GM21786 (cell line): ENCODE results near the gene MTERF4.

Source experiments
- ATAC-seq: cut with Tn5 transposase; IDR thresholded peaks from one replicate; pipeline ENCODE4 v1.9.1; 2021; ENCODE audit not compliant: unreplicated experiment

Gene MTERF4

DNA sequence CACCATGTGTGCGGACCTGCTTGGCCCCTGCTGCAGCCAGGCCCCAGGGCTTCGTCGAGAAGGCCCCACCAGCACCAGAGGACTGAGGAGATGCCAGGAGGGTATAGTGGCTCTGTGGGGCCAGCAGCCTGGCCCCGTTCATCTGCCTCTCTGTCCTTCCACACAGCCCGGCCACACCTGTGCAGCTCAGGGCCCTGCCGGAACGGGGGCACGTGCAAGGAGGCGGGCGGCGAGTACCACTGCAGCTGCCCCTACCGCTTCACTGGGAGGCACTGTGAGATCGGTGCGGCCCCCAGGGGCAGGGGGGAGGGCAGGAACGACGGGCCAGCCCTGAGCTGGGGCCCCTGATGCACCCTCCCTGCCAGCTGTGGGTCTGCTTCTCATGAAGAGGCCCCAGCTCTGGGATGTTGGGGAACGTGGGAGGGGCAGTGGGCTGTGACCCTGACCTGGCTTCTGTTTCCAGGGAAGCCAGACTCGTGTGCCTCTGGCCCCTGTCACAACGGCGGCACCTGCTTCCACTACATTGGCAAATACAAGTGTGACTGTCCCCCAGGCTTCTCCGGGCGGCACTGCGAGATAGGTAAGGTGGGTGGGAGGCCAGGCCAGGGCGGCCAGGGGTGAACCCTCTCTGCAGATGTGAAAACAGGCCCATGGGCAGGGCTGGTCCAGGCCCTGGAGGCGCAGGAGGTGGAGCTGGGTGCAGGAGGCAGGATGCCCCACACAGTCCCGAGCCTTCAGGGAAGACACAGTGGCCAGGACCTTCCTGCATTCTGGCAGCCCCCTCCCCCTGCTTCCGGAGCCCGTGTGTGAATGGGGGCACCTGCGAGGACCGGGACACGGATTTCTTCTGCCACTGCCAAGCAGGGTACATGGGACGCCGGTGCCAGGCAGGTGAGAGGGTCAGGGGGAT, 50.3 kb downstream of the MTERF4 start:
- no peak for ATAC-seq

DNA sequence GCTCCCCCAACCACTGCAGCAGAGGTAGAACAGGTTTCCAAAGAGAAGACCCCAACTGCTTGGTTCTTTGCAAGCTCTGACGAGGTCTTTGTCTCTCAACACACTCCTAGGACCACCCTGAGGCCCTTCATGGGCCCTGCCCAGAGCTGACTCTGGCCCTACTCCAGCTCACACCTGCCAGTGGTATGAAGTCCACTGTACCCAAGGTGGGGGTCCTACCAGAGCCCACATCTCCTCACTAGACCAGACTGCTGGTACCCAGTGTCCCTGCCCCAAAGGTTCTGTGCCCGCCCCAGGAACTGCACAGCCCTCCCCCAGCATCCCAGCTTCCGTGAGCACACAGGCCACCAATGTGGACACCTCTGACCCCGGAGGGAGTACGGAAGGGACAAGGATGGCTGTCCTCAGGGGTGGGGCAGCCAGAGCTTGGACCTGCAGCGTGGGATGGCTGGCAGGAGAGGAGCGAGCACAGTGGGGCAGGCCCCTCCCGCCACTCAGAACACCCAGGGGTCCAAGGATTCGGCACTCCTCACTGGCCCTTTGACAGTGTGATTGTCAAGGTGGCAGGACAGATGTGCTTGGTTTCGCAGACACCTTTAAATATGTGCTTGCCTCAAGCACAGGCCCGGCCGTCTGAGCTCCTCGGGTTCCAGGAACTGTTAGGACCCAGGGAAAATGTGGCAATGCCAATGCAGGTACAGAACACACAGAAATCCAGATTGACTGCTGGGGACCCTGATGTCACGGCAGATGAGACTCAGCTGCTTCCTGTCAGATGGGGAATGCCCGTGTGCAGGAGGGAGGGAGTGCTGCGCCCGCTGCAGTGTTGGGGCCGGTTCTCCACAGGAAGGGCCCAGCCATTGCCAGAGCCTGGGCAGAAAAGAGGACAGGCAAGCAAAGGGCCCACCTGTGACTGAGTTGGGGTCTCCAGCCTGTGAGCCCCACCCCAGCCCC, 51.2 kb downstream of the MTERF4 start:
- ATAC-seq = no peak

DNA sequence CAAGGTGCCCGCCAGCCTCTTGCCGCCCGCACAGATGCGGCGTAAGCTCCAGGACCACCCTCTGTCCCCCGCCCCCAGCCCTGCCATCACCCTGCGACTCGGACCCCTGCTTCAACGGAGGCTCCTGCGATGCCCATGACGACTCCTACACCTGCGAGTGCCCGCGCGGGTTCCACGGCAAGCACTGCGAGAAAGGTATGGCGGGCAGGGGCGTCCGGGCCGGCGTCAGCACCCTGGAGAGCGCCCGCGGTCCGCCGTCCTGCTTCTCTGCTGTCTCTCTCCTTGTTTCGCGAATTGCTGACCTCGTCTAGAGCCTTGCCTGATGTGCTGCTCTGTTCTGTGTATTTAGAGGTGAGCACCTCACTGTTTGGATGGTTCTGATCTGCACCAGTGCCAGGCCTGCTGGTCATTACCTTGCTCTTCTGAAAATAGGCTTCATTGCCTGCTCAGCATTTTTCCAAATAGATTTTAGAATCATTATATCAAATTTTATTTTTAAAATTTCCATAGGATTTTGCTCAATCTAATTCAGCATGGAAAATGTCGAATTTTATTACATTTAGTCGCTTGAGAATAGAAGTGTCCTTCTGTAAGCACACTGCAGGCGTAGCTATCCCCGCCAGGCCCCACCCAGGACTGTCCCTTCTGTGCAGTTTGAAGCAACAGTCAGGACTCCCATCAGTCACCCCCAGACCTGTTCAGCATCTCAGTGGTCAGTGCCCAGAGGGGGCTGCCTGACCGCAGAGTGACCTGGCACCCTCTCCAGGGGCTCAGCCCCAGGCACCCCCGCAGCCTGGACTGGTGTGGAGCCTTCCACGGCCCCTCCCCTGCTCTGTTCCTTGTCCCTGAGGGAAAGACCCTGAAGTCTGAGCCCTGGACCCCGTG, 52.1 kb downstream of the MTERF4 start:
- ATAC-seq = no peak

DNA sequence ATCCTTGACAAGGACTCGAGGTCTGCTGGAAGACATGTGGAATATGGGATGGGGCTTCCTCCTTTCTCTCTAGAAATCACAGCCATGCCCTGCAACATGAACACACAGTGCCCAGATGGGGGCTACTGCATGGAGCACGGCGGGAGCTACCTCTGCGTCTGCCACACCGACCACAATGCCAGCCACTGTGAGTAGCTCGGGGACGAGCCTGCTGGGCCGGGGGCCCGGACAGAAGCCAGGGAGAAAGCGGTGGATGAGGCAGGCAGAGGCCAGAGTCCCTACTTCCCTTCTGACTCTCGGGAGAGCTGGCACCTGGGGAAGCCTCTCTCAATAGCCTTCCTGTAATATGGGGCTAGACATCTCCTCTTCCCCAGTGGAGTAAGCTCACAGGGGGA, 53.1 kb downstream of the MTERF4 start:
- no peak for ATAC-seq

DNA sequence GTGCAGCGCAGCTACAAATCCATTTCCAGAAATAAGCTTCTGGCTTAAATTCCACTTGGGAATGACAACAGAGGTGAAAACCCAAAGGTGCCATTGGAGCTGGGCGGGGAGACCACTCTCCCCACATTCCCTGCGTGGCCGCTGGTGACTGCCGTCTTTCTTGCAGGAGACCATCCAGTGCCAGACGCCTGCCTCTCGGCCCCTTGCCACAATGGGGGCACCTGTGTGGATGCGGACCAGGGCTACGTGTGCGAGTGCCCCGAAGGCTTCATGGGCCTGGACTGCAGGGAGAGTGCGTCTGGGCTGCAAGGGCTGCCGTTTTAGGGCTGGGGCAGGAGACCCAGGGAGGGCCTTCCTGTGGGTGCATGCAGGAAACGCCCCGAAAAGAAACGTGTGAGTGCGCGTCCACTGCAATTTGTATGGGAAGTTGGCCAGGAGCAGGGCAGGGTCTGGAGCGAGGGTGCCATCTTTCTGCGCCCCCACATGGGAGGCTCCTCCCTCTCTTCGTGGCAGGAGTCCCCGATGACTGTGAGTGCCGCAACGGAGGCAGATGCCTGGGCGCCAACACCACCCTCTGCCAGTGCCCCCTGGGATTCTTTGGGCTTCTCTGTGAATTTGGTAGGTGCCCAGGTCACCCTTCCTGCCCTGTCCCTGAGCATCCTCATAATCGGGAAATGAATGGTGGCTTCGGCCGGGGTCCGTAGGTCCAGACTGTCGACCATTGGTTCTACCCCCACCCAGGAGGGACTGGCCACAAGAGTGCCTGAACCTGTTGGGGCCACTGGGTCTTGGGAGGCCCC, 53.7 kb downstream of the MTERF4 start:
- no peak for ATAC-seq

DNA sequence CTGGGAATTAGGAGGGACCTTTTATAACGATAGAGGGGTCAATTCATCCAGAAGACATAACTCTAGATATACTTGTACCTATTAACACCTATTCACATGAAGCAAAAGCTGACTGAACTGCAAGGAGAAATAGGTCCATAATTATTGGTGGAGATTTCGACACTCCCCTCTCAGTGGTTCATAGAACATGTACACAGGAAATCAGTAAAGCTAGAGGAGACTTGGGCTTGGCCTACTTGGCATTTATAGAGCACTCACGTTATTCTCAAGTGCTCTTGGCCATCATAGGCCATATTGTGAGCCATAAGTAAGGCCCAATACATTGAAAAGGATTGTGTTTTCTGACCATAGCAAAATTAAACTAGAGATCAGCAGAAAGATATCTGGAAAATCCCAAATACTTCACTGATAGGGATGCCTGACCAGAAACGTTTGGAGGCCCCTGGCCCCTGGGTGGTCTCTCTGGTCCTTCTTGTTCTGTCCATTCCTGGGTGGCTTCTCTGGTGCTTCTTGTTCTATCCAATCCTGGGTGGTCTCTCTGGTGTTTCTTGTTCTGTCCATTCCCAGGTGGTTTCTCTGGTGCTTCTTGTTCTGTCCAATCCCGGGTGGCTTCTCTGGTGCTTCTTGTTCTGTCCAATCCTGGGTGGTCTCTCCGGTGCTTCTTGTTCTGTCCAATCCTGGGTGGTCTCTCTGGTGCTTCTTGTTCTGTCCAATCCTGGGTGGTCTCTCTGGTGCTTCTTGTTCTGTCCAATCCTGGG, 54.7 kb downstream of the MTERF4 start:
- no peak for ATAC-seq
